ENCODE measurements around the gene QRICH1. TPM values are rescaled to one million over a fixed set of nuclear protein-coding genes. Genes with fewer than 3 reads are reported as not detected.

The QRICH1 gene
- total RNA-seq, 1 experiment from 2014 or later = 107 TPM

DNA sequence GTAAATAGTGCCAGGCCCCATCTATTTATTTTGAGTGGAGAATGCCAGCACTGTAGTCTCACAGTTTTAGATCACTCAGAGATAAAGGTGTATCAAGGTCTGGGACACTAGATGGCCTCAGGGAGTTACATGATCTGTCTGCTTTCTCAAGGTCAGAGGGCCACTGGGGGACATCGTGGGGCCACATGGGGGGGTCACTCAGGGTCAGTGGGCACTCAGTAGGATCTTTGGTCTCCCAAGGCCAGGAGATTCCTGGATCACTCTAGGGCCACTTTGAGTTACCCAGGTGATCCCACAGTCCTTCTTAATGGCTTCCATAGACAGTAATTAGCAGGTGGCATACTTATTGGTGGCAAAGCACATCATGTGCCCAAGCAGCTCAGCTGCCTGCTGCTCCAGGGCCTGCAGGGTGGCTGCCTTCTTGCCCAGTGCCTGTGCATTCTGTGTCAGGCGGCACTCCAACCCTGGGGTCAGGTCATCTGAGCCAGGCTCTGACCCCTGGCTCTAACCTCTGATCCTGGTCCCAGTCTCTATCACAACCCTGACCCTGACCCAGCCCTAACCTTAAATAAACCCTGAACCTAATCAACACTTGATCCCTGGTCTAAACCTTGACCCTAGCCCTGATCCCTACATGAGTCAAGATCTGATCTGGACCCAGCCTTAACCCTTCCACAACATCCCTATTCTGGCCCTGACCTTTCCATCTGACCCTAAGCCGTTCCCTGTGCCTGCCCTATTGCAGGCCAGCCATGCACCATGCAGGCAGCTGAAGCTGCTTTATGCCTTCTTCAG, 40.8 kb upstream of the QRICH1 start:
- DNase-seq = no peak
- TF ChIP-seq, protein P1, sequence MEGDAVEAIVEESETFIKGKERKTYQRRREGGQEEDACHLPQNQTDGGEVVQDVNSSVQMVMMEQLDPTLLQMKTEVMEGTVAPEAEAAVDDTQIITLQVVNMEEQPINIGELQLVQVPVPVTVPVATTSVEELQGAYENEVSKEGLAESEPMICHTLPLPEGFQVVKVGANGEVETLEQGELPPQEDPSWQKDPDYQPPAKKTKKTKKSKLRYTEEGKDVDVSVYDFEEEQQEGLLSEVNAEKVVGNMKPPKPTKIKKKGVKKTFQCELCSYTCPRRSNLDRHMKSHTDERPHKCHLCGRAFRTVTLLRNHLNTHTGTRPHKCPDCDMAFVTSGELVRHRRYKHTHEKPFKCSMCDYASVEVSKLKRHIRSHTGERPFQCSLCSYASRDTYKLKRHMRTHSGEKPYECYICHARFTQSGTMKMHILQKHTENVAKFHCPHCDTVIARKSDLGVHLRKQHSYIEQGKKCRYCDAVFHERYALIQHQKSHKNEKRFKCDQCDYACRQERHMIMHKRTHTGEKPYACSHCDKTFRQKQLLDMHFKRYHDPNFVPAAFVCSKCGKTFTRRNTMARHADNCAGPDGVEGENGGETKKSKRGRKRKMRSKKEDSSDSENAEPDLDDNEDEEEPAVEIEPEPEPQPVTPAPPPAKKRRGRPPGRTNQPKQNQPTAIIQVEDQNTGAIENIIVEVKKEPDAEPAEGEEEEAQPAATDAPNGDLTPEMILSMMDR (IDR thresholded peaks at IDR 0.05; ENCODE audit: unreplicated experiment) = no peak
- H3K27ac Mint-ChIP-seq (ENCODE audit: unreplicated experiment) = no peak overlapping the region
- H3K27me3 Mint-ChIP-seq (ENCODE audit: unreplicated experiment) = no peaks in the 10 kb centered on the region
- peaks cover 24% of the 10 kb centered on the region for H3K4me1 Mint-ChIP-seq (ENCODE audit: low read depth, unreplicated experiment)
- no peaks in the 10 kb centered on the region for H3K9me3 Mint-ChIP-seq (ENCODE audit: low read depth, unreplicated experiment)
- no TSS peak for BruUV-seq (replicated peaks)
- peak overlapping the region; percentile 18 for H3K4me3 Mint-ChIP-seq (ENCODE audit: low read depth, unreplicated experiment)
- H3K36me3 Mint-ChIP-seq (ENCODE audit: insufficient read depth, unreplicated experiment) = peaks cover 27% of the 10 kb centered on the region
- intact Hi-C loops (cut with micrococcal nuclease; ENCODE audit: unreplicated experiment) = no loop called here
- CTCF ChIA-PET = no interaction called here

DNA sequence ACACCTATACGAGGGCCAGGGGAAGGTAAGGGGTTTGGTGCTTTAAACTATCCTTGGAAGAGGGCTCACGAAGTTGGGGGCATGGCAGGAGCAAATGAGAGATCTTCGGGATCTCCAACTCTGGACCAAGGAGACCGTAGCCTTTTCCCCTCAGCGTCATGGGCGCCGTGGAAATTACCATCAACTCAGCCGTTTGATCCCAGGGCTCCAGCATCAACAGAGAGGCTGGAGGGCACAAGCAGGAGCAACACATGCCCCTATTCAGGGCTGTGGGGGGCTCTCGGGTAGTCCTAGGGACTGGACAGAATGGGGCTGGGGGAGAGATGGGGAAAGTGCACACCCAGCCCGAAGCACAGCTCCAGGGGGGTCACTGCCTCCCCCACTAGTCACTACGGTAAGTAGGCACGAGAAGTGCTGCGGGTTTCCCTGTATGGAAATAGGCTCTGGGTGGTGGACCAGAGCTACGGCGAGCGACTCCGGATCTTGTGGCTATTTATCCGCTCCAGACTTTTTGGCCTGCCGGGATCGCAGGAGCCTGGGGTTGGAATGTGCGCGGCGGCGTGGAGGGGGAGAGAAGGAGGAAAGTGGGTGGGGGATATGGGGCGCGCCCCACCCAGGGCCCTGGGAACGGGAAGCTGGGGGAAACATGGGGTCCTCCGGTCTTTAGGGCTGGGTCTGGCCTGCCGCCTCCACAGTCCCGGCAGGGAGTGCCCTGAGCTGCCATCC, 39.5 kb upstream of the QRICH1 start:
- TF ChIP-seq, protein P1 (IDR thresholded peaks at IDR 0.05; ENCODE audit: unreplicated experiment) = no peak
- no peaks in the 10 kb centered on the region for H3K9me3 Mint-ChIP-seq (ENCODE audit: low read depth, unreplicated experiment)
- no peaks in the 10 kb centered on the region for H3K27me3 Mint-ChIP-seq (ENCODE audit: unreplicated experiment)
- peaks cover 24% of the 10 kb centered on the region for H3K4me1 Mint-ChIP-seq (ENCODE audit: low read depth, unreplicated experiment)
- H3K36me3 Mint-ChIP-seq (ENCODE audit: insufficient read depth, unreplicated experiment) = peaks cover 37% of the 10 kb centered on the region
- intact Hi-C loops (cut with micrococcal nuclease; ENCODE audit: unreplicated experiment) = no loop called here
- peak overlapping the region; percentile 86 for H3K27ac Mint-ChIP-seq (ENCODE audit: unreplicated experiment)
- DNase-seq = peak; percentile 80
- peak overlapping the region; percentile 81 for H3K4me3 Mint-ChIP-seq (ENCODE audit: low read depth, unreplicated experiment)
- CTCF ChIA-PET = interaction anchor here (0.6 to 0.9 kb wide), 5 partner anchors 13 to 151 kb away, joined by 3 to 7 read pairs (median 3); partner anchors contain the start of genes NDUFAF3, QRICH1 and USP19
- BruUV-seq (replicated peaks) = no TSS peak

DNA sequence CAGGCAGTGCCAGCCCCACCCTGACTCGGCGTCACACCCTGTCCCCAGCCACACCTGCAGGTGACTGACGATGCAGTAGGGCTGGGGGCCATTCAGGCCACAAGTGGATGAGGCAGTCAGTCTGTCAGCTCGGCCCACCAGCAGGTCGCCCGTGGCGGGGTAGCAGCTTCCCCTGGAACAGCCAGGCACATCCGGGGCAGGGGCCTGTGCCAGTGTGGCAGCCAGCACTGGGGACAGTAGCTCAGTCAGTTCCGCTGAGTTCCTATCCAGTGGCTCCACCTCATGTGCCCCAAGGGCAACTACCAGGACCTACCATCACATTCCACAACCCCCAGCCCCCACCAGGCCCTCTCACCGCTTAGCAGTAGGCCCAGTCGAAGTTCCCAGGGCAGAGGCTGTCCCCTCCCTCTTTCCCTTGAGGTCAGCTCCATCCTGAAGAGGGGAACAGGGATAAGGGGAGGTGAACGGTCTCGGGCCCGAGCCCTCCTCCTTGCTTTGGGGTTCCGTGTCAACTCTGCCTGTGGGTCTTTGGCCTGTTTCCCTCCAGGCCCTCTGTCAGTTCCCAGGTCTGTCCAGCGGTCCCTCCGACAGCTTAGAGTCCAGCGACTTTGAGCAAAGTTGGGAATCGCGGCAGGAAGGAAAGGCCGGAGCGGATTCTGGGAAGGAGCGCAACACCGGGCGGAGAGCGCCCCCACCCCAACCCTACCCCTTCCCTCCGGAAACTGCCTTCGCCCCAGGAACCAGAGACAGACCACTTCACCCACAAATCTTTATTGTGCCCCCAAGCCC, 38.8 kb upstream of the QRICH1 start, which contains the start of gene LAMB2:
TSS of gene LAMB2 (minus strand) at position 614 of the 789 bp plus-strand sequence. CDS start at position 431, 183 bp downstream.
- intact Hi-C loops (cut with micrococcal nuclease; ENCODE audit: unreplicated experiment) = no loop called here
- Mint-ChIP-seq H3K4me1 (ENCODE audit: low read depth, unreplicated experiment) (peaks cover 24% of the 10 kb centered on the region), H3K36me3 (ENCODE audit: insufficient read depth, unreplicated experiment) (peaks cover 37% of the 10 kb centered on the region), H3K27ac (ENCODE audit: unreplicated experiment) (peak within 1 kb of the TSS; percentile 86), H3K4me3 (ENCODE audit: low read depth, unreplicated experiment) (peak within 1 kb of the TSS; percentile 81), H3K9me3 (ENCODE audit: low read depth, unreplicated experiment) (no peaks in the 10 kb centered on the region), H3K27me3 (ENCODE audit: unreplicated experiment) (no peaks in the 10 kb centered on the region)
- BruUV-seq (replicated peaks) = TSS peak; percentile 82
- CTCF ChIA-PET = interaction anchor here (0.6 to 0.8 kb wide), 4 partner anchors 12 to 151 kb away, joined by 3 to 5 read pairs (median 3); partner anchors contain the start of genes QRICH1 and USP19
- TF ChIP-seq, protein P1 (IDR thresholded peaks at IDR 0.05; ENCODE audit: unreplicated experiment) = no peak
- peak; percentile 76 for DNase-seq

DNA sequence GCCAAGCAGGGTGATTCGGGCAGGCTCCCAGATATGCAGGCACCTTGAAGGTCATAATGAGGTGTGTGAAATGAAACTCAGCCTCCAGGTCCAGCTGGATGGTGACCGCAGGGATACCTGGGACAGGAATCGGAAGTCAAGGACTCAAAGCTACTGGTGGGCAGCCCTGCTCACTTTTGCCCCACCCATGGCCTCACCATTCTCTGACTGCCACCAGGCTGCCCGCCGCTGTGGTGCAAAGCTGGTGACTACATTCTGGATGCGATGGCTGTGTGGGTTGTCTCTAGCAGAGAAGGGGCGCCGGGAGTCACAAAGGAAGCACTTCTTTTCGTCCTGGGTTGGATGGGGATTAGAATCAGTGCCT, 38.2 kb upstream of the QRICH1 start:
- Mint-ChIP-seq H3K36me3 (ENCODE audit: insufficient read depth, unreplicated experiment) (peaks cover 37% of the 10 kb centered on the region), H3K4me1 (ENCODE audit: low read depth, unreplicated experiment) (peaks cover 24% of the 10 kb centered on the region), H3K4me3 (ENCODE audit: low read depth, unreplicated experiment) (peak overlapping the region; percentile 81), H3K9me3 (ENCODE audit: low read depth, unreplicated experiment) (no peaks in the 10 kb centered on the region), H3K27ac (ENCODE audit: unreplicated experiment) (peak overlapping the region; percentile 86), H3K27me3 (ENCODE audit: unreplicated experiment) (no peaks in the 10 kb centered on the region)
- TF ChIP-seq, protein P1 (IDR thresholded peaks at IDR 0.05; ENCODE audit: unreplicated experiment) = no peak
- intact Hi-C loops (cut with micrococcal nuclease; ENCODE audit: unreplicated experiment) = no loop called here
- no TSS peak for BruUV-seq (replicated peaks)
- DNase-seq = no peak
- CTCF ChIA-PET = interaction anchor here (0.6 kb wide), 2 partner anchors 63 to 219 kb away, joined by 4 to 5 read pairs; no protein-coding TSS in a partner anchor

All from Calu3 (cell line).